K562 (cell line): Measurements from ENCODE around the gene UBR4. TPM values are rescaled to one million over a fixed set of nuclear protein-coding genes. Genes with fewer than 3 reads are reported as not detected.

Experiments used
- ETV1 ChIP-seq: fragments of 450-650 bp; conservative IDR thresholded peaks from 2 replicates; pipeline ENCODE4 v1.6.1; 2016; ENCODE audit warnings: missing genetic modification characterization, control low read depth, low read depth, missing compliant biosample characterization
- FOXA1 ChIP-seq: fragments of 450-650 bp; IDR thresholded peaks from 2 replicates; pipeline ENCODE4 v1.6.1; 2016; ENCODE audit warnings: mild to moderate bottlenecking, borderline replicate concordance
- GTF2A2 ChIP-seq: IDR thresholded peaks from 2 replicates; pipeline ENCODE4 v1.6.1; 2016; ENCODE audit warnings: mild to moderate bottlenecking, missing genetic modification characterization, missing compliant biosample characterization
- HDAC1 ChIP-seq, 2 experiments: fragments of 450-650 bp; IDR thresholded peaks; 2 replicates each; pipeline ENCODE4 v1.6.1; 2016 to 2017; ENCODE audit warnings: inconsistent platforms in 1 of 2, mild to moderate bottlenecking in 1 of 2, moderate library complexity in 1 of 2
- HLTF ChIP-seq: fragments of 450-650 bp; IDR thresholded peaks from 2 replicates; pipeline ENCODE4 v1.6.1; 2016
- MECOM ChIP-seq: fragments of 250-450 bp; sonication (Bioruptor Pico); IDR thresholded peaks from 2 replicates; pipeline ENCODE4 v1.8.0; 2022; ENCODE audit warnings: inconsistent platforms
- OTX1 ChIP-seq: fragments of 450-650 bp; formaldehyde crosslinking; IDR thresholded peaks from 2 replicates; pipeline ENCODE4 v1.4.0; 2022; ENCODE audit warnings: mild to moderate bottlenecking
- PHB2 ChIP-seq: fragments of 450-650 bp; IDR thresholded peaks from 2 replicates; pipeline ENCODE4 v1.6.1; 2017; ENCODE audit warnings: low read depth
- POLR3G ChIP-seq: IDR thresholded peaks from 2 replicates; pipeline ENCODE4 v1.6.1; 2011; ENCODE audit not compliant: insufficient read length, insufficient replicate concordance; ENCODE audit errors: extremely low read depth
- PTRF ChIP-seq: fragments of 450-650 bp; IDR thresholded peaks from 2 replicates; pipeline ENCODE4 v1.6.1; 2016; ENCODE audit warnings: mild to moderate bottlenecking, missing genetic modification characterization, missing compliant biosample characterization
- ZNF586 ChIP-seq: fragments of 450-650 bp; formaldehyde crosslinking; conservative IDR thresholded peaks from 2 replicates; pipeline ENCODE4 v1.4.0; 2020; ENCODE audit warnings: mild to moderate bottlenecking, moderate library complexity
- ZNF76 ChIP-seq: fragments of 250-450 bp; sonication (Bioruptor Pico); IDR thresholded peaks from 2 replicates; pipeline ENCODE4 v1.4.0; 2020; ENCODE audit warnings: mild to moderate bottlenecking, moderate library complexity, borderline replicate concordance
- polyA plus RNA-seq, 8 experiments: library from polyadenylated mRNA; depleted of rRNA in 4 of 8; stranded (reverse) in 5 of 8; unstranded in 3 of 8; fragments of >200 nt; fragmentation: Nextera tagmentation in 2 of 8; fragmentation: Illumina TruSeq in 1 of 8; extraction: Ambion mirVana in 2 of 8; extraction: Trizol in 1 of 8; gene quantifications; 2 replicates each; pipeline versions ENCODE4 v1.2.1 to v1.2.3, GENCODE V29; 2011 to 2014; ENCODE audit warnings: inconsistent platforms in 1 of 8, missing spikeins in 1 of 8
- total RNA-seq, 7 experiments: library from RNA; depleted of rRNA in 6 of 7; stranded (reverse); fragments of >200 nt in 6 of 7; fragmentation: Illumina TruSeq in 2 of 7; extraction: Trizol in 2 of 7; gene quantifications; 2 replicates each; pipeline versions ENCODE4 v1.2.1 to v1.2.3, GENCODE V29; 2011 to 2021; ENCODE audit warnings: low replicate concordance in 1 of 7
- TF ChIP-seq, protein P1 (sequence below), 2 experiments: fragments of 450-650 bp in 1 of 2; sonication (generic) in 1 of 2; formaldehyde crosslinking in 1 of 2; IDR thresholded peaks; 2 replicates each; pipeline versions ENCODE4 v1.7.1 to v1.9.0; 2016 to 2022; ENCODE audit warnings: inconsistent platforms in 1 of 2, mild to moderate bottlenecking in 1 of 2, missing genetic modification reagents in 1 of 2
- TF ChIP-seq, protein P2 (sequence below): fragments of 450-650 bp; formaldehyde crosslinking; IDR thresholded peaks from 2 replicates; pipeline ENCODE4 v1.4.0; 2022; ENCODE audit warnings: missing genetic modification characterization
- TF ChIP-seq, protein P3 (sequence below): IDR thresholded peaks from 2 replicates; pipeline ENCODE4 v1.6.1; 2016; ENCODE audit warnings: missing genetic modification characterization, missing compliant biosample characterization
- TF ChIP-seq, protein P4 (sequence below): fragments of 250-450 bp; sonication (Bioruptor Pico); IDR thresholded peaks from 2 replicates; pipeline ENCODE4 v1.8.0; 2022; ENCODE audit warnings: moderate library complexity, mild to moderate bottlenecking, inconsistent platforms

The UBR4 gene
- total and polyA plus RNA-seq, 9 of the 15 experiments (the other 6 are each of a cell fraction or from before 2014, with no cell fraction given) = 55.4 to 277 (median 123) TPM

DNA sequence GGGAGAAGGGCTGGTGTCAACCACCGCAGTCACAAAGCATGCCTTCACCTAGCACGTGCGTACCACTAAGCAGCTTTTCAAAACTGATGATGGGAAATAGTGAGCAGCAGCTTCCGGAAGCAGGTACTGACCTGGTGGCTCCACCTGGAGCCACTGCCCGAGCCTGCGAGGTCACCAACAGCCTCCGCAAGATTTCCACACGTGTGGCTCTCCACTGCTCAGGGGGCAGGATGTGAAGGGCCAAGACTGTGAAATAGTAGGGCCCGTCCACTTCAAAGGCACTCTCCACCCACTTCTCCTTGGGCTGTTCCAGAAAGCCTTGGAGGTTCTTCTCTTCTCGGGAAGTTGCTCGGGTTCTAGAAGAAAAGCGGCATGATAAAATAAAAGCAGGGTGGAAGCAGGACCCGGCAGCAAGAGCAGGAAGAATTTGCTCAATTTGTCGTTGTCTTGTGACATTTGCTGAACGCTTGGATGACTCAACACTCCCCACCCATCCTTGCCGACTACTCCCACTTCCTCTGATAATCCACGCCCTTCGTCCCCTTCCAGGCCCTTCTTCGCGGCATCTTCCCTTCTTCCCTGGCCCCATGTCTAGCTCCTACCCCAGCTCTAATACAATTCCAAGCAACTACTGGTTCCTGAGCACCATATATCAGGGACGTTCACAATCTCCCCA, 128.7 kb downstream of the UBR4 start (continued):
- TF ChIP-seq, protein P1, sequence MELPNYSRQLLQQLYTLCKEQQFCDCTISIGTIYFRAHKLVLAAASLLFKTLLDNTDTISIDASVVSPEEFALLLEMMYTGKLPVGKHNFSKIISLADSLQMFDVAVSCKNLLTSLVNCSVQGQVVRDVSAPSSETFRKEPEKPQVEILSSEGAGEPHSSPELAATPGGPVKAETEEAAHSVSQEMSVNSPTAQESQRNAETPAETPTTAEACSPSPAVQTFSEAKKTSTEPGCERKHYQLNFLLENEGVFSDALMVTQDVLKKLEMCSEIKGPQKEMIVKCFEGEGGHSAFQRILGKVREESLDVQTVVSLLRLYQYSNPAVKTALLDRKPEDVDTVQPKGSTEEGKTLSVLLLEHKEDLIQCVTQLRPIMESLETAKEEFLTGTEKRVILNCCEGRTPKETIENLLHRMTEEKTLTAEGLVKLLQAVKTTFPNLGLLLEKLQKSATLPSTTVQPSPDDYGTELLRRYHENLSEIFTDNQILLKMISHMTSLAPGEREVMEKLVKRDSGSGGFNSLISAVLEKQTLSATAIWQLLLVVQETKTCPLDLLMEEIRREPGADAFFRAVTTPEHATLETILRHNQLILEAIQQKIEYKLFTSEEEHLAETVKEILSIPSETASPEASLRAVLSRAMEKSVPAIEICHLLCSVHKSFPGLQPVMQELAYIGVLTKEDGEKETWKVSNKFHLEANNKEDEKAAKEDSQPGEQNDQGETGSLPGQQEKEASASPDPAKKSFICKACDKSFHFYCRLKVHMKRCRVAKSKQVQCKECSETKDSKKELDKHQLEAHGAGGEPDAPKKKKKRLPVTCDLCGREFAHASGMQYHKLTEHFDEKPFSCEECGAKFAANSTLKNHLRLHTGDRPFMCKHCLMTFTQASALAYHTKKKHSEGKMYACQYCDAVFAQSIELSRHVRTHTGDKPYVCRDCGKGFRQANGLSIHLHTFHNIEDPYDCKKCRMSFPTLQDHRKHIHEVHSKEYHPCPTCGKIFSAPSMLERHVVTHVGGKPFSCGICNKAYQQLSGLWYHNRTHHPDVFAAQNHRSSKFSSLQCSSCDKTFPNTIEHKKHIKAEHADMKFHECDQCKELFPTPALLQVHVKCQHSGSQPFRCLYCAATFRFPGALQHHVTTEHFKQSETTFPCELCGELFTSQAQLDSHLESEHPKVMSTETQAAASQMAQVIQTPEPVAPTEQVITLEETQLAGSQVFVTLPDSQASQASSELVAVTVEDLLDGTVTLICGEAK (IDR thresholded peaks at IDR 0.05) = no peak
- TF ChIP-seq, protein P1 (CRISPR knock-in tag; IDR thresholded peaks at IDR 0.05) = no peak
- TF ChIP-seq PTRF (tag) (no peak), OTX1 (no peak), ZNF76 (CRISPR knock-in tag) (peak; percentile 39; the same call in 1 of the 2 replicates), HLTF (no peak), ETV1 (peak; percentile 48), PHB2 (no peak), ZNF586 (no peak), GTF2A2 (no peak), POLR3G (no peak), MECOM (CRISPR knock-in tag) (no peak), FOXA1 (no peak), HDAC1 (IDR thresholded peaks at IDR 0.05) (peak in 1 of 2 experiments; percentile 66; a peak in 1 of 4 replicates)
- TF ChIP-seq, protein P2, sequence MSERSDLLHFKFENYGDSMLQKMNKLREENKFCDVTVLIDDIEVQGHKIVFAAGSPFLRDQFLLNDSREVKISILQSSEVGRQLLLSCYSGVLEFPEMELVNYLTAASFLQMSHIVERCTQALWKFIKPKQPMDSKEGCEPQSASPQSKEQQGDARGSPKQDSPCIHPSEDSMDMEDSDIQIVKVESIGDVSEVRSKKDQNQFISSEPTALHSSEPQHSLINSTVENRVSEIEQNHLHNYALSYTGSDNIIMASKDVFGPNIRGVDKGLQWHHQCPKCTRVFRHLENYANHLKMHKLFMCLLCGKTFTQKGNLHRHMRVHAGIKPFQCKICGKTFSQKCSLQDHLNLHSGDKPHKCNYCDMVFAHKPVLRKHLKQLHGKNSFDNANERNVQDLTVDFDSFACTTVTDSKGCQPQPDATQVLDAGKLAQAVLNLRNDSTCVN = peak; percentile 83; the same call in 1 of the 2 replicates
- TF ChIP-seq, protein P3, sequence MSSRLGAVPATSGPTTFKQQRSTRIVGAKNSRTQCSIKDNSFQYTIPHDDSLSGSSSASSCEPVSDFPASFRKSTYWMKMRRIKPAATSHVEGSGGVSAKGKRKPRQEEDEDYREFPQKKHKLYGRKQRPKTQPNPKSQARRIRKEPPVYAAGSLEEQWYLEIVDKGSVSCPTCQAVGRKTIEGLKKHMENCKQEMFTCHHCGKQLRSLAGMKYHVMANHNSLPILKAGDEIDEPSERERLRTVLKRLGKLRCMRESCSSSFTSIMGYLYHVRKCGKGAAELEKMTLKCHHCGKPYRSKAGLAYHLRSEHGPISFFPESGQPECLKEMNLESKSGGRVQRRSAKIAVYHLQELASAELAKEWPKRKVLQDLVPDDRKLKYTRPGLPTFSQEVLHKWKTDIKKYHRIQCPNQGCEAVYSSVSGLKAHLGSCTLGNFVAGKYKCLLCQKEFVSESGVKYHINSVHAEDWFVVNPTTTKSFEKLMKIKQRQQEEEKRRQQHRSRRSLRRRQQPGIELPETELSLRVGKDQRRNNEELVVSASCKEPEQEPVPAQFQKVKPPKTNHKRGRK (tag) = no peak
- TF ChIP-seq, protein P4, sequence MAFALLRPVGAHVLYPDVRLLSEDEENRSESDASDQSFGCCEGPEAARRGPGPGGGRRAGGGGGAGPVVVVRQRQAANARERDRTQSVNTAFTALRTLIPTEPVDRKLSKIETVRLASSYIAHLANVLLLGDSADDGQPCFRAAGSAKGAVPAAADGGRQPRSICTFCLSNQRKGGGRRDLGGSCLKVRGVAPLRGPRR = no peak
